Measurements from ENCODE around the gene GPBAR1. TPM values are rescaled to one million over a fixed set of nuclear protein-coding genes. Genes with fewer than 3 reads are reported as not detected.

The GPBAR1 gene
- total and polyA plus RNA-seq, 9 of the 15 experiments (the other 6 are each of a cell fraction or from before 2014, with no cell fraction given), result not detected

GRCh38 chr2:218252509-218253231 is 8.1 kb upstream of the GPBAR1 start (continued):
- TF ChIP-seq NBN (IDR thresholded peaks at IDR 0.05; ENCODE audit: low read depth) (no peak), DDX20 (tag; IDR thresholded peaks at IDR 0.05; ENCODE audit: low read depth) (no peak), E2F4 (CRISPR knock-in tag; IDR thresholded peaks at IDR 0.05; ENCODE audit: low read depth) (no peak), ZNF766 (CRISPR knock-in tag; conservative IDR thresholded peaks at IDR 0.05) (no peak), GABPB2 (CRISPR knock-in tag; conservative IDR thresholded peaks at IDR 0.05) (no peak), SAP30 (IDR thresholded peaks at IDR 0.05; ENCODE audit: borderline replicate concordance, insufficient read depth, low read depth, low read length, poor library complexity, severe bottlenecking) (no peak), PRDM10 (IDR thresholded peaks at IDR 0.05; ENCODE audit: partially characterized antibody) (no peak), NR2C1 (IDR thresholded peaks at IDR 0.05) (no peak), NR2C1 (tag; IDR thresholded peaks at IDR 0.05) (no peak), ZBED1 (IDR thresholded peaks at IDR 0.05) (no peak)

Data from K562 (cell line).